HG02943 (cell line): ENCODE data around the gene SLC6A13.

ENCODE experiments used
- ATAC-seq: cut with Tn5 transposase; IDR thresholded peaks from one replicate; pipeline ENCODE4 v1.9.1; 2021; ENCODE audit warnings: mild to moderate bottlenecking, low read depth, moderate library complexity; ENCODE audit not compliant: unreplicated experiment

Gene SLC6A13

DNA sequence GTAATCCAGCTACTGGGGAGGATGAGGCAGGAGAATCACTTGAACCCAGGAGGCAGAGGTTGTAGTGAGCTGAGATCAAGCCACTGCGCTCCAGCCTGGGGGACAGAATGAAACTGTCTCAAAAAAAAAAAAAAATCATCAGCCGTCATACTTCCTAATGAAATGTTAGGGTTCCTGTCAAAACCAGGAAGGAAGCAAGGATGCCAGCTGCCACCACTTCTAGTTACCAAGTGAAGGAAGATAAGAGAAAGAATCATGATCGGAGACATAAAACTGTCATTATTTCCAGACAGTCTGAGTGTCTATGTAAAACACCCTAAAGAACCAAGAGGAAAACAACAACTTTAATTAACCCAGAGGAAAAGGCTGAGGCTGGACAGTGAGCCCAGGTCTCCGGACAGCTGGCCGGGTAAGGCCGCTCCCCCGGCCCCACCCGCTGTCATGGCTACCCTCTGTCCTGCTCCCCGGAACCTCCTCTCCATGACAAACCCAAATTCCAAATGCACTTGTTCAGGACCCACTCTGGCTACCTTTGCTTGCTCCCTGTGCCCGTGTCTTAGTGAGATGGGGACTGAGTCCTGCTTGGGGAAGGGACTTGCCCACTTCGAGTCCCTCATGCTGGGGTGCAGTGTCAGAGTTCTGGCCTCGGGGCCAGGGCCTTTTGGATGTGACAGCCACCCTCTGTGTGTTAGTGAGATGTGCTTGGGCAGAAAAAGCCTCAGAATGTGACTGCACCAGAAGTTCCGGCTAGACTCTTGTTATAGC, 77.6 kb downstream of the SLC6A13 start:
- no peak for ATAC-seq

DNA sequence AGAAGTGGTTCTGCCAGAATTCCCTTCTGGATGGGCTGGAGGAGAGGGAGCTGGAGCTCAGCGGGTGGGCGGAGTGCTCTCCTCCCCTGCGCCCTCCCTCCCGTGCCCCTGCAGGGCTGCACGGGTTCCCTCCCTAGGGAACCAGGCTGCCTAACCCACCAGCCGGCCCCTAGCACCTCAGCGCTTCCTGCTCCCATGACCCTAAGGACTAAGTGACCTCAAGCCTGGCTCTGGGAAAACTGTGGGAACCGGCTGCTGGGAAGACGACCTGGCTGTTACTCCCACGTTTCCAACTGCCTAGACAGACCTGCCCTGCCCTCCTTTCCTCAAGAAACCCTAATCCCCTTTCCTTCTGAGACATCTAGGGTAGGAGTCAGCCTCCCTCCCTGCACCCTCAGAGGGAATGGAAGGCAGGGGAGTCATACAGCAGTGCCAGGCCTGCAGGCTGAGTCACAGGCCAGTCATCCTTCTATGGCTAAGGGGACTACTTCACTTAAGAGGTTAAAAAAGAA, 80.2 kb downstream of the SLC6A13 start:
- ATAC-seq = no peak

DNA sequence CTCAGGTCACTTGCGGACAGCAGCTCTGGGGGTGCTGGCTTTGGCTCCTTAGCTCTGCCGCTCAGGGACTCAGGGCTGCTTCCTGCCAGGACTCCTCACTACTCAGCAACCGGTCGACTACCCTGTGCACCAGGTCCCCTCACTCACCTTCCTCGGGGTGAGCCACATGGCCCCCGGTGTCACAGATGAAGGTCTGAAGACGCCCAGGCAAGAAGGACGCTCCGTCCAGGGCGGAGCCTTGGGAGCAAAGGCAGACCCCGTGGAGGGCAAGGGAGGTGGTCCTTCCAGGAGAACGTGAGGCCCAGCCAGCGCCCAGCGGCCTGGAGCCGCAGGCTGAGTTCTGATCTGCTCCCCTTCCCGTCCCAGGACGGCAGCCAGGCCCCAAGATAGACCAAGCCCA, 80.7 kb downstream of the SLC6A13 start:
- no peak for ATAC-seq

DNA sequence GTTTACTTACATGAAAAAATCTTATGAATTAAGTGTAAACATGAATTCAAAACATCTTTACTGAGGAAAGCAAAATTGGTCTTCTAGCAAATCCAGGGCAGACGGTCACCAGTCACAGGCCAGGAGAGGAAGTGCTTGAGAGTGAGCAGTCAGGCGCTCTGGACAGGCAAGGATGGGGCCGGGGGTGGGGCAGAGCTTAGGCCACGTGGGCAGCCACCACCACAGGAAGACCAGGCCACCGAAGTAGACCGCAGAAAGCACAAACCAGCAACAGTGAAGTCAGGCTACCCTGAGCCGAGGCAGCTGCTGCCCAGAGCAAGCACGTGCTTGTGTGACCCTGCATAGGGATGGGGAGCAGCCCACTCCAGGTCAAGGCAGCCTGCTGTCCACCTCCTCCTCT, 82.2 kb downstream of the SLC6A13 start:
- no peak for ATAC-seq

DNA sequence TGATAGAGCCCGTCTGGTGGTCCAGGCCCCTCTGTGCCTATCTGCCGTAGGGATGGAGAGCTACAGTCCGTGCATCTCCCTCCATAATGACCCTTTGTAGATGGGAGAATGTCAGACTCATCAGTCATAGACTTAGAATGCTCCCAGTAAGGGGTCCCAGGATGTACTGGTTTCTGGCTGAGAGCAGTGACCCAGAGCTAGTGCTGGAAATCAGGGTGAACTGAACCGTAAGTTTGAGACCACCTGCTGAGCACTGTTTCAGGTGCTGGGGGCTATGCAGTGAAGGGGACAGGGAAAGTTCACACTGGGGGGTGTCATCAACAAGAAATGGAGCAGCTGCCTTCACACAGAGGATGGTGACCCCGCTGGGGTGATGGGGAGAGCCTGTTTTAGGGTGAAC, 82.8 kb downstream of the SLC6A13 start:
- no peak for ATAC-seq

DNA sequence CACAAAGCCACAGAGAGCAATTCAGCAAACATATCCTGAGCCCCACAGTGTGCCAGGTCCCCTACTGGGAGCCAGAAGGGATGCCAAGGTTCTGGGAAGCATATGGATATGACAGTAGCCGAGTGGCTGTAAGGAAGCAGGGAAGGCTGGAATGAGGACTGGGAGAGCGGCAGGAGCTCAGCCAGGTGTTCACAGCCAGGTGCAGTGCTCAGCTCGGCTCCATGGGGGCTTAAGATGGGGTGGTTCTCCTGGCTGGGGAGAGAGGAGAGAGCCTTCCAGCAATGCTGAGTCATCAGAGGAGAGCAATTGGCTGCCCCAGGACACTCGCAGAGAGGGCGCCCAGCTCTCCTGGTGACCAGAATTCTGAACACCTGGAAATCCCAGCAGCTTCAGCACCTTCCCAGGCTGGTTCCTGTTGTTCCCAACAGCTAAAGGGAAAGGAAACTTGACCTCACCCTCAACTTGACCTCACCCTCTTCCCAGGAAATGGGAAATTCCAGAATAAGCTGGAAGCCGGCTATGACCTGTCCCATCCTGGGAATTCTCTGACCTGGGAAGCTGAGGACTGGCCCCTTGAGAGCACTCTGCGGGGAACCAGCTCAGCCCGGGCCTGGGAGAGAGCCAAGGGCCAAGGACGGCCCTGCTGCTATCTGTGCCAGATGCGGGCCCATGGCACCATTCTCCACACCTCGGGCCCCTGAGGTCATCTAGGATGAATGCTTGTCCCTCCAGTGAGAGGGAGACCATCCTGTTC, 83.3 kb downstream of the SLC6A13 start:
- ATAC-seq = no peak

DNA sequence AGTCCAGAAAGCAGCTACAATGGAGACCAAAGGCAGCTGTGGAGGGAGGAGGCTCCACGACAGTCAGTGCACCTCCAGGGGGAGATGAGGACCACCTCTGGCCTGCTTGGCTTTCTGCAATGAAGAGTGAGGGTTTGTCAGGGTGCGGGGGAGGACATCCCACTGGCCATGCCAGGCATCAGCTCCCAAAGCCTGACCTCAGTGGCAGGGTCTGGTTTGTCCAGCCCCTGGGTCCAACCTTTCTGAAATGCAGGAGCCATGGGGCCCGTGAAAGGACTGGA, 83.9 kb downstream of the SLC6A13 start:
- ATAC-seq = no peak

DNA sequence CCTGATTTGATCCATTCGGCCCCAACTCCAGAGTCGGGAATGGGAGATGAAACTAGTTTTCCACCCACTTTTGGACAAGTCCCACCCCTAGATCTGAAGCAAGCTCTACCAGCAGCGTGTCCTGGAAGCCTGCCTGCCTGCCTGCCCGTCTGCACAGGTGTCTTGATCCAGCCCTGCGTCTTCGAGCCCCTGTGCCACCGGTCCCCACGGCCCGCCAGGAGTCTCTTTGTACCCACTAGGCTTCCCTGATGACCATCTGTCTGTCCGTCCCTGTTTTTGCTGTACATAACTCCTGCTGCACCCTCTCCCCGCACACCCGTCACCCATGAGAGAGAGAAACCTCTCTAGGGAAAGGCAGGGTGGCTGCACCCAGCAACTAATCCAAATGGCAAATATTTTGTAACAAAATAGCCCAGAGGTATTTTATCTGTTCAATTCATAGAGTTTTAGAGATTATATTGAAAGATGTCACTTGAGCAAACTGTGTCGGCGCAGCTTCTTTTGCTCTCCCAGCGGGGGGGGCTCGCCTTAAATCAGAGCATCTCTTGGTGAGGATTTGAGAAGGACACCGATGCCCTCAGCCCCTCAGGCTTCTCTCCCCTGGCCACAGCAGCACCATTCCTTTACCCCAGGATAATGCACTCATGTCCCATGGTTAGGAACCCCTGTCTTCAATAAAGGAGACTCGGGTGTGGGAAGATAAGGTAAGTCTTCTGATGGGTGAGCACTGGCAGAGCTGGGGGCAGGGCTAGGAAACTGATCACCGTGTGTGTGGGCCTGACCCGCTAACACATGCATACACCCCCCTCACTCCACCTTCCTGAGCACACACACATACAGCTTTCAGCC, 84.4 kb downstream of the SLC6A13 start:
- no peak for ATAC-seq

DNA sequence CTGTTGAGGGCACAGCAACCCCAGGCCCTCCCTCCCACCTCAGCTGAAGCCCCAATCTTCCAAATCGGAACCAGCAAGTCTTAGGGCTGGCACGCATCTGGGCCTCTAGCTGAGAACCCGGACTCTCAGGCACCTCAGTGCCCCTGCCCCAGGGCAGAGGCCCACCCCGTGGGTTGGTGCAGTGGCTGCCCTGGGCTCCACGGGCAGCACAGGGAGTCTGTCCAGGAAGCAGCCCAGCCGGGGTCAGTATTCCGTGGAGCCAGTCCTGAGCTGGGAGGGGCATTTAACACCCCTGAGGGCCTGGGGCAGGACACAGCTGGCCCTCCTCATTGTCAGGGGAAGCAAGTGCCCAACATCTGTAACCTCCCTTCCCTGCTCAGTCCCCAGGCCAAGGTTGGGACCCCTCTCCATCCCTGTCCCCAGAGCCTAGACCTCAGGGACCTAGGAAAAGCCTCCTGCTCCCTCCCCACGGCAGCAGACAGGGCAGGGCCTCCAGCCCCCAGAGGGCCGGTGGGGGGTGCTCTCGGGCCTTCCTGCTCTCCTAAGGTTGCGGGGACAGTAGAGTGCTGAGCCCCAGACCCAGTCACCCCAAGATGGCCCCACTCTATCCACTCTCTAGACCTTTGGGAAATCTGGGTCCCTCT, 85.2 kb downstream of the SLC6A13 start:
- no peak for ATAC-seq

DNA sequence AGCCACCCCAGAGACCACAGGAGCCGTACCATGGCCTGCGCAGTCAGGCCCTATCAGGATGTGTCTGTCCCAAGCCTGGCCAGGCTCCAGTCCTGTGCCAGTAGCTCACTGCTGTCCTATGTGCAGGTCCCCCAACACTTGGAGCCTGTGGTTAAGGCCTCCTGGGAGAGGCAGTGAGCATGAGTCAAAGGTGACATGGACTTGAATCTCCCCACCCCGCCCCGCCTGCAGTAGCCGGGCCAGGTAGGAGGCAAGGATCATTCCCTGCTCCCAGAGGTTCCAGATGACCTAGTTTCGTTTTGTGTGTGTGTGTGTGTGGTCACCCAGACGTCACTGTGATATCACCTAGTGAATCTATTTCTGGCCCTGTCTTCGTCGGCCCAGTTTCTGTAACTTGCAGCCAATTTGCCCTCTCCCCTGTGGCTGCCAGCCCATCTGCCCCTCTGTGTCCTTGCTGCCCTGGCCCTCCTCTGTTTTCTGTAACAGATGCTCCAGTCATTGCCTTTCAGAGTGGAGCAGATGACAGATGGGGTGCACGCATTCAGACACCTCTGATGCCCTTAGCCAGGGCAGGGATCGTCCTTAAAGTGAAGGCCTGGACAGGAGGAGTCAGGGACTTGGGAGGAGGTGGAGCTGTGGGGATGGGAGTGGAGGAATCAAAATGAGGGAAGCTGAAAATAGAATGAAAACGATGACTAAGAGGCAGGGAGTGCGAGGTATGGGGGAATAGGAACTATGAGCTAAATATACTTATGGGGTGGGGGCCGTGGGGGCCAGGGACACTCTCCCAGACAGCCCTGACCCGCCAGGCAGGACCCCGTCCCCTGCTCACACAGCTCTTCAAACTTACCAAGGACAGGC, 86.1 kb downstream of the SLC6A13 start:
- ATAC-seq = no peak

DNA sequence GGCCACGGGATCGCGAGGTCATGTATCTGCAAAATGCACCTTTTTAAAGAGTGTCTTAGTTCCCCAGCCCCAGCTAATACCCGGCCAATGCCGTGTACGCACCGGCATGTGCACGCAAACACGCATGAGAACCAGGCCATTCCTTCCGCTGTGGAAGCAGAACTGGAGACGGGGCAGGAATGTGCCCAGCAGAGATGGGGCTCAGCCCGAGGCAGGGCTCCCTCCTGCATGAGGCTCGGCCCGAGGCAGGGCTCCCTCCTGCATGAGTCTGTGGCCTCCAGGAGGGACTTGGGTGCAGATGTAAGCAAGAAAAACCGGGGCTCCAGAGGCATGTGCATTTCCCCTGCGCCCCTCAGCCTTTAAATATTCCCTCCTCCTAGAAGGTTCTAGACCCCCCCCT, 86.9 kb downstream of the SLC6A13 start:
- ATAC-seq = no peak

DNA sequence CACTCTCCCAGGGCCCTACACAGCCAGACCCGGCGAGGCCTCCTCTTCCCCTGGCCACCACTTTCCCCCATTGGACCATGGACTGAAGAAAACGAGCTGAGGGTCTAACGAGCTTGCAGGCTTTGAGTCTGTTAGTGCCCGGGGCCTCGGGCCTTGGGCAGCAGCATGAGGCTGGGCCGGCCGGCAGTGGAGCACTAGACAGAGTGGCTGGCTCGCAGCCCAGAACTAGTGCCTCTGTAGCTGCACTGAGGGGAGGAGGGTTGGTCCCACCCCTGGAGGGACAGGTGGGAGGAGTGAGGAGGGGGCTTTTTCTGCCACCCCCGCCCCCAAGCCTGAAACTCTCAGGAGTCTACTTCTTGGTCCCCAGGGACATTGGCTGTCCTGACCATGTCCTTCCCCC, 87.4 kb downstream of the SLC6A13 start:
- ATAC-seq = no peak

DNA sequence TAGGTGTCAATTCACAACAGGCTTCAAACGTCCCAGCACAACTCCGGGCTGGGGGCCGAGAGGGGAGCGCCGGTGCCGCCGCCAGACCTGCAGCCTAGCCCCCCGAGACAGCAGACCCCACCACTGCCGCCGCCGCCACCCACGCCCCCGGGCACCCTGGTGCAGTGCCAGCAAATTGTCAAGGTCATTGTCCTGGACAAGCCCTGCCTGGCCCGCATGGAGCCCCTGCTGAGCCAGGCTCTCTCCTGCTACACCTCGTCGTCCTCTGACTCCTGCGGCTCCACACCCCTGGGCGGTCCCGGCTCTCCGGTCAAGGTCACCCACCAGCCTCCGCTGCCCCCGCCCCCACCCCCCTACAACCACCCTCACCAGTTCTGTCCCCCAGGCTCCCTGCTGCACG, 88.0 kb downstream of the SLC6A13 start:
- ATAC-seq = no peak

DNA sequence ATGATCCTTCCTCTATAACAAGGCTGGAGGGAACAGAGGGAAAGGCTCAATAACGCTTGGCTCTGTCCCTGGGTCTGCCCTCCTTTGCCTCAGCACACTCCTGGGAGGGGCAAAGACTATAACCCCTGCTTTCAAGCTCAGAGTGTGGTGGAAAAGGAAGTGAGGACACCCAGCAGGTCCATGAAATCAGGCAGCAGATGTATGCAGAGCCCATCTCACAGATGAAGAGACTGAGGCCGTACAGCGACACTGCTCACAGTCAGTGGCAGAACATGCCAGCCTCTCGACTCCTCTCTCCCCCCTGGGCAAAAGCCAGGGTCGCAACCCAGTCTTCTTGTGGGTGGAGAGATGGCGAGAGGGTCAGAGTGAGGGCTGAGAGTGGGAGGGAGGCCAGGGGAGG, 88.5 kb downstream of the SLC6A13 start:
- no peak for ATAC-seq

DNA sequence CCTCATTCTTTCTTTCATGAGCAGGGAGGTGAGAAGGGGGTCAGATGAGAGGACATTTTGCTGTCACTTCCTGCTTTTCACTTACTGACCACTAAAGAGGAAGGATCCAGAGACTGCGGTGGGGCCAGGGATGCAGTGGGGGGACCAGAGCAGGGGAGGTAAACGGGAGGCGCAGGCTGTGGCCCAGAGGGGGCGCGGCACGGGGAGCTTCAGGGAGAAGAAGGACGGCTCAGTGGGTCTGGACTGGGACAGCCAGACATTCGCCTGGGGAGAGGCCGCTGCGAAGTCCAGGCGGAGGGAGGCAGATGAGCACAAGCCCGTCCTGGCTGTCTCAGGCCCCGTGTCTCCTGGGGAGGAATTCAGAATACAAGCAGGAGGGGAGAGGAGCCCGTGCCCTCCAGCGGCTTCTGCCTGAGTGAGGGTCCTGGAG, 89.9 kb downstream of the SLC6A13 start:
- no peak for ATAC-seq

DNA sequence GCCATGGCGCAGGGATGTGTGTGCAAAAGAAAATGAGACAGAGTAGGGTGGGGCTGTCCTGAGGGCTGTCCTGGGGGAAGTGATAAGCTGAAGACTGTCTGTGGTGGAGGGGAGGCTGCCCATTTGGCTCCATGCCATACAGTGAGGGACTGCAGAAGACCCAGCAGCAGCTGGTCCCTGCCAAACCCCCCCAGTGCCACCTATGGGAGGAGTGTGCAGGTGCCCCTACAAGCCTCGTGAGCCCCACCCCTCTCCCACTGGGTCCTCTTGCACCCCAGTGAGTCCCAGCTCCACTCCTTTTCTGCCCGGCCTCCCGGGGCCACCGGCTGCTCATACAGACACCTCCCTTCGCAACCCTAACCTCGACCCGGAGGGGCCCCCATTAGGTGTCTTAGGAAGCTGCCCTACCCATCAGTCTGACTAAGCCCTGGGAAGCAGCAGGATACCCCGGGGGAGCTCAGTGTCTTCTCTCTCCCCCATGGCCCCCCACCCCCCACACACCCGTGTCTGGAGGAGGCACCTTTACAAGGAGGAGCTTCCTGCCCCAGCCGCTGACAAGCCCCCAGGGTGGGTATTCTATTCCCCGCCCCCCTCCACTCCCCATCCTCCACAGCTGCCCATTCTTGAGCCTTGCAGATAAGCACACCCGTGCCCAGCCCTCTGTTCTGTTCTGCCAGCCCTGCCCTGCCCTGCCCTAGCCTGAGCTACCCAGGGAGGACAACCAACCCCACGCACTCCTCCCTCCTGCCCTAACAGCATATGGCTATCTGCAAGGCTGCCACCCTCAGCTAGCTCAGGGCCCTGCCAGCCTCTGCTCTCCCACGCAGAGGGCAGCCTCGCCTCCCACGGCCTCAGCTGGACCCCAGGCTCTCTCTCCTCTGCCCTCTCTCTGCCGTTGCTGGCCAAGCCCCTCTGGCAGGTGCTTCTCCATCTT, 90.6 kb downstream of the SLC6A13 start:
- ATAC-seq = no peak

DNA sequence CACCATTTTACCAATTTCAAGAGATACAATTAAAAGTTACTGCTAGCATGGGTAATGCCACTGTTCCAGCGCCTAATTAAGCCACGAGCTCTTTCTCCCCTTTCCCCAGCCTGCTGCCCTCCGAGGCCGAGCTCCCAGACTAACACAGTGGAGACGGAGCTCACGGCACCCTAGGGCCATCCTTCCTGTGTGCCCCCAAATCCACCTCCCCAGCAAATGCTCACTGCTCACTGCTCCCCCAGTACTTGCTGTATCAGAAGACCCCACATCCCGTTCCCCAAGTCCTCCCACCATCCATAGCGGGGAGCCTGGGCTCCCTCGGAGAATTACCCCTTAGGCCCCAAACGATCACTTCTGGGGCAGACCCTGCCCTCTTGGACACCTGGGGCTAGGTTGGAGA, 91.4 kb downstream of the SLC6A13 start:
- ATAC-seq = no peak
